HL-60 (cell line): ENCODE measurements around the gene SLC22A16.

Experiments used
- CTCF ChIP-seq: IDR thresholded peaks from one replicate; pipeline ENCODE4 v1.5.1; 2011; ENCODE audit warnings: low read length, control low read depth, inconsistent platforms; ENCODE audit not compliant: insufficient read depth
- GABPA ChIP-seq: IDR thresholded peaks from 2 replicates; pipeline ENCODE4 v1.6.1; 2012; ENCODE audit warnings: low read depth
- POLR2AphosphoS5 ChIP-seq: IDR thresholded peaks from 2 replicates; pipeline ENCODE4 v1.6.1; 2012; ENCODE audit warnings: low read depth
- REST ChIP-seq: IDR thresholded peaks from 2 replicates; pipeline ENCODE4 v1.6.1; 2012; ENCODE audit warnings: low read depth; ENCODE audit not compliant: insufficient replicate concordance
- SPI1 ChIP-seq: IDR thresholded peaks from 2 replicates; pipeline ENCODE4 v1.6.1; 2012; ENCODE audit warnings: low read depth, mild to moderate bottlenecking, borderline replicate concordance

GRCh38 chr6:110467566-110468140 lies 8.8 kb downstream of the SLC22A16 start:
- TF ChIP-seq CTCF (no peak), GABPA (no peak), POLR2AphosphoS5 (no peak), SPI1 (no peak), REST (no peak)
